ENCODE data around the gene HIBCH. TPM values are rescaled to one million over a fixed set of nuclear protein-coding genes. Genes with fewer than 3 reads are reported as not detected.

Gene HIBCH
- total and polyA plus RNA-seq, 10 donors: 12.0 to 38.7 (median 25.5) TPM

DNA sequence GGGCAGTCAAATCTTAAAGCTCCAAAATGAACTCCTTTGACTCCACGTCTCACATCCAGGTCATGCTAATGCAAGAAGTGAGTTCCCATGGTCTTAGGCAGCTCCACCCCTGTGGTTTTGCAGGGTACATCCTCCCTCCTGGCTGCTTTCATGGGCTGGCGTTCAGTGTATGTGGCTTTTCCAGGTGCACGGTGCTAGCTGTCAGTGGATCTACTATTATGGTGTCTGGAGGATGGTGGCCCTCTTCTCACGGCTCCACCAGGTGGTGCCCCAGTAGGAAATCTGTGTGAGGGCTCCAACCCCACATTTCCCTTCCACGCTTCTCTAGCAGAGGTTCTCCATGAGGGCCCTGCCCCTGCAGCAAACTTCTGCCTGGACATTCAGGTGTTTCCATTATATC, 151.9 kb downstream of the HIBCH start:
- Histone ChIP-seq H3K4me3 (no peak overlapping the region), H3K4me1 (no peaks in the 10 kb centered on the region), H3K27me3 (replicated peaks in 1 of 7) (no peaks in the 10 kb centered on the region), H3K27ac (no peak overlapping the region), H3K9me3 (peaks cover 0 to 22% (median 5%) of the 10 kb centered on the region in 8 donors), H3K36me3 (no peaks in the 10 kb centered on the region)
- WGBS, 5 donors: 86 to 96% (median 92%) methylated on average over 5 of the region's 5 CpGs
- TF ChIP-seq, protein P1, sequence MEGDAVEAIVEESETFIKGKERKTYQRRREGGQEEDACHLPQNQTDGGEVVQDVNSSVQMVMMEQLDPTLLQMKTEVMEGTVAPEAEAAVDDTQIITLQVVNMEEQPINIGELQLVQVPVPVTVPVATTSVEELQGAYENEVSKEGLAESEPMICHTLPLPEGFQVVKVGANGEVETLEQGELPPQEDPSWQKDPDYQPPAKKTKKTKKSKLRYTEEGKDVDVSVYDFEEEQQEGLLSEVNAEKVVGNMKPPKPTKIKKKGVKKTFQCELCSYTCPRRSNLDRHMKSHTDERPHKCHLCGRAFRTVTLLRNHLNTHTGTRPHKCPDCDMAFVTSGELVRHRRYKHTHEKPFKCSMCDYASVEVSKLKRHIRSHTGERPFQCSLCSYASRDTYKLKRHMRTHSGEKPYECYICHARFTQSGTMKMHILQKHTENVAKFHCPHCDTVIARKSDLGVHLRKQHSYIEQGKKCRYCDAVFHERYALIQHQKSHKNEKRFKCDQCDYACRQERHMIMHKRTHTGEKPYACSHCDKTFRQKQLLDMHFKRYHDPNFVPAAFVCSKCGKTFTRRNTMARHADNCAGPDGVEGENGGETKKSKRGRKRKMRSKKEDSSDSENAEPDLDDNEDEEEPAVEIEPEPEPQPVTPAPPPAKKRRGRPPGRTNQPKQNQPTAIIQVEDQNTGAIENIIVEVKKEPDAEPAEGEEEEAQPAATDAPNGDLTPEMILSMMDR (IDR thresholded peaks at IDR 0.05 in 8 of 11, conservative IDR thresholded peaks at IDR 0.05 in 3 of 11): no peak
- no peak for TF ChIP-seq POLR2AphosphoS5 (IDR thresholded peaks at IDR 0.05)
- no peak for TF ChIP-seq POLR2A (IDR thresholded peaks at IDR 0.05)
- intact Hi-C loops (cut with DNase I; ENCODE audit: low total_unique reads): no loop called here
- DNase-seq: no peak

DNA sequence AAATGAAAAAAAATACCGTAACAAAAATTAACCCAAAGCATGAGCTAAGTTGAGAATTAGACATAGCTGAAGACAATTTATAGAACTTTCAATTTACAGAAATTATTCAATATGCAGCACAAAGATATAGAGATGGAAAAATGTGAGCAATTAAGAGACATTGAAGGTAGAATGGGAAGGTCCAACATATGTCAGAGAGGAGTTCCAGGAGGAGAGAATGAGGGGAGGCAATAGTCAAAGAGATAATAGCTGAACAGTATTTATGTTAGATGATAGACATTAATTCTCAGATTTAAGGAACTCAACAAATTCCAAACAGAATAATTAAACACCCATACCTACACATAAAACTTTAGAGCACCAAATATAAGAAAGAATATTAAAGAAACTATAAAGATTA, 154.1 kb downstream of the HIBCH start:
- Histone ChIP-seq H3K27ac (no peak overlapping the region), H3K27me3 (replicated peaks in 1 of 7) (no peaks in the 10 kb centered on the region), H3K4me1 (no peaks in the 10 kb centered on the region), H3K9me3 (peaks cover 0 to 22% (median 5%) of the 10 kb centered on the region in 8 donors), H3K36me3 (no peaks in the 10 kb centered on the region), H3K4me3 (no peak overlapping the region)
- TF ChIP-seq POLR2A (IDR thresholded peaks at IDR 0.05) (no peak), POLR2AphosphoS5 (IDR thresholded peaks at IDR 0.05) (no peak)
- TF ChIP-seq, protein P1 (IDR thresholded peaks at IDR 0.05 in 8 of 11, conservative IDR thresholded peaks at IDR 0.05 in 3 of 11): no peak
- intact Hi-C loops (cut with DNase I; ENCODE audit: low total_unique reads): no loop called here
- WGBS, 5 donors: 90 to 95% (median 91%) methylated on average over 1 of the region's 1 CpG
- no peak for DNase-seq

GRCh38 chr2:190162851-190163250, 156.8 kb downstream of the HIBCH start:
- no peak for TF ChIP-seq POLR2AphosphoS5 (IDR thresholded peaks at IDR 0.05)
- no peak for TF ChIP-seq POLR2A (IDR thresholded peaks at IDR 0.05)
- TF ChIP-seq, protein P1 (IDR thresholded peaks at IDR 0.05 in 8 of 11, conservative IDR thresholded peaks at IDR 0.05 in 3 of 11): no peak
- Histone ChIP-seq H3K4me3 (no peak overlapping the region), H3K9me3 (peaks cover 0 to 16% (median 1%) of the 10 kb centered on the region in 8 donors), H3K27me3 (replicated peaks in 1 of 7) (no peaks in the 10 kb centered on the region), H3K27ac (no peak overlapping the region), H3K36me3 (no peaks in the 10 kb centered on the region), H3K4me1 (no peaks in the 10 kb centered on the region)
- WGBS, 5 donors: 95 to 100% (median 97%) methylated on average over 10 to 11 of the region's 11 CpGs
- no peak for DNase-seq
- intact Hi-C loops (cut with DNase I; ENCODE audit: low total_unique reads): no loop called here

- no peak for DNase-seq
- WGBS, 5 donors: 75 to 90% (median 89%) methylated on average over 3 of the region's 3 CpGs
- Histone ChIP-seq H3K36me3 (no peaks in the 10 kb centered on the region), H3K4me3 (no peak overlapping the region), H3K27ac (no peak overlapping the region), H3K4me1 (no peaks in the 10 kb centered on the region), H3K9me3 (no peaks in the 10 kb centered on the region), H3K27me3 (replicated peaks in 1 of 7) (no peaks in the 10 kb centered on the region)
- intact Hi-C loops (cut with DNase I; ENCODE audit: low total_unique reads): no loop called here
- TF ChIP-seq POLR2A (IDR thresholded peaks at IDR 0.05) (no peak), POLR2AphosphoS5 (IDR thresholded peaks at IDR 0.05) (no peak)
- TF ChIP-seq, protein P1 (IDR thresholded peaks at IDR 0.05 in 8 of 11, conservative IDR thresholded peaks at IDR 0.05 in 3 of 11): no peak
Observed at GRCh38 chr2:190159453-190159852, 160.2 kb downstream of the HIBCH start.
